Measurements from ENCODE around the gene RUFY3.

- TF ChIP-seq EZH2phosphoT487 (IDR thresholded peaks at IDR 0.05), result no peak
- no peak for TF ChIP-seq CTCF (IDR thresholded peaks at IDR 0.05)
Measured at GRCh38 chr4:70830054-70830453, 108.3 kb downstream of the RUFY3 start.
